ENCODE data around the gene HSPD1. TPM values are rescaled to one million over a fixed set of nuclear protein-coding genes. Genes with fewer than 3 reads are reported as not detected.

Gene HSPD1
- total and polyA plus RNA-seq, 9 of the 15 experiments (the other 6 are each of a cell fraction or from before 2014, with no cell fraction given), result 398 to 1,014 (median 622) TPM

DNA sequence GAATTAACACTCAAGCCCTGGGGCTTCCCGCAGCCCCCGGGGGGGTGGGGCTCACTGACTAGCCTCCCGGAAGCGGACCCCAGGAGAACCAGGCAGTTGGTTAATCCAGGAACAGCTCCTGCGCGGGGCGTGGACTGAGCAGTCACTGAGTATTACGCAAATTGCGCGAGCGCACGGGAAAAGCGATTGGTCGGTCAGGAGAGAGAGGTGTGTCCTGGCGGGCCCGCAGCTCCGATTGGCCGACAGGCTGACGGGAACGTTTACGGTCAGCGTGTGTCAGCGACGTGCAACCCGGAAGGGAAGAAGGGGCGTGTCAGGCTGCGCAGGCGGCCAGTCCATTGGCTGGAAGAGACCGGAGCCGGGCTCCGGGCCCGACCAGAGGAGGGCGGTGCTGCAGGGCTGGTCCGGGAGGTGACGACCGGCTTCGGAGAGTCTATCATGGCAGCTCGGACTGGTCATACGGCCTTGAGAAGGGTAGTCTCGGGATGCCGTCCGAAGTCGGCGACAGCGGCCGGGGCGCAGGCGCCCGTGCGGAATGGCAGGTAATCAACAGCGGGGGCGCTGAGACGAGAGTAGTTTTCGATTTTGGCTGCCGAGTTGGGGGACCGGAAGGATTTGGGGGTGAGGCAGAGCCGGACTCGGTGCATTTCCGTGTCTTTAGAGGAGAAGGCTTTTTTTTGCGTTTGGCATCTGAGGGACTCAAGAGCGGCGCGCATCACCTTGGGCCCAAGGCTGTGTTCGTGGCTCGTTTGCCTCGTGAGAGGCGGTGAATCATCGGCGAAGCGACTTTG lies 46.3 kb downstream of the HSPD1 start, which contains the start of gene COQ10B (continued):
- TF ChIP-seq, protein P1, sequence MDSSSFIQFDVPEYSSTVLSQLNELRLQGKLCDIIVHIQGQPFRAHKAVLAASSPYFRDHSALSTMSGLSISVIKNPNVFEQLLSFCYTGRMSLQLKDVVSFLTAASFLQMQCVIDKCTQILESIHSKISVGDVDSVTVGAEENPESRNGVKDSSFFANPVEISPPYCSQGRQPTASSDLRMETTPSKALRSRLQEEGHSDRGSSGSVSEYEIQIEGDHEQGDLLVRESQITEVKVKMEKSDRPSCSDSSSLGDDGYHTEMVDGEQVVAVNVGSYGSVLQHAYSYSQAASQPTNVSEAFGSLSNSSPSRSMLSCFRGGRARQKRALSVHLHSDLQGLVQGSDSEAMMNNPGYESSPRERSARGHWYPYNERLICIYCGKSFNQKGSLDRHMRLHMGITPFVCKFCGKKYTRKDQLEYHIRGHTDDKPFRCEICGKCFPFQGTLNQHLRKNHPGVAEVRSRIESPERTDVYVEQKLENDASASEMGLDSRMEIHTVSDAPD (CRISPR knock-in tag; IDR thresholded peaks at IDR 0.05), result no peak
- TF ChIP-seq RHOXF2B (CRISPR knock-in tag; conservative IDR thresholded peaks at IDR 0.05) (no peak), ZNF384 (IDR thresholded peaks at IDR 0.05; ENCODE audit: low read depth, low read length) (no peak), CC2D1A (IDR thresholded peaks at IDR 0.05) (peak; percentile 93), PHTF2 (CRISPR knock-in tag; IDR thresholded peaks at IDR 0.05) (no peak), ZNF253 (CRISPR knock-in tag; conservative IDR thresholded peaks at IDR 0.05) (no peak), MAFK (IDR thresholded peaks at IDR 0.05; ENCODE audit: low read length) (no peak), ILF3 (IDR thresholded peaks at IDR 0.05; ENCODE audit: borderline replicate concordance) (no peak), TEAD1 (CRISPR knock-in tag; IDR thresholded peaks at IDR 0.05) (no peak), SMARCB1 (IDR thresholded peaks at IDR 0.05; ENCODE audit: insufficient read length, low read depth) (no peak), ZNF134 (CRISPR knock-in tag; conservative IDR thresholded peaks at IDR 0.05) (no peak), NCOA6 (IDR thresholded peaks at IDR 0.05) (no peak), ZNF830 (CRISPR knock-in tag; IDR thresholded peaks at IDR 0.05) (no peak), IRF2 (CRISPR knock-in tag; IDR thresholded peaks at IDR 0.05) (no peak), FOS (IDR thresholded peaks at IDR 0.05; ENCODE audit: extremely low read depth, insufficient read length) (peak; percentile 70), HMGN3 (IDR thresholded peaks at IDR 0.05; ENCODE audit: borderline replicate concordance, extremely low read depth, insufficient read length, low read depth, low read length) (peak; percentile 34), HNRNPK (IDR thresholded peaks at IDR 0.05; ENCODE audit: low read depth, low read length, poor library complexity, severe bottlenecking) (no peak), YY1 (IDR thresholded peaks at IDR 0.05; ENCODE audit: borderline replicate concordance in 1 of 3, control insufficient read depth in 1 of 3, extremely low read depth in 1 of 3, insufficient read depth in 3 of 3, insufficient read length in 1 of 3, insufficient replicate concordance in 2 of 3, low read depth in 1 of 3, low read length in 2 of 3) (peak; percentile 32 to 89 (median 86))
- TF ChIP-seq, protein P2, sequence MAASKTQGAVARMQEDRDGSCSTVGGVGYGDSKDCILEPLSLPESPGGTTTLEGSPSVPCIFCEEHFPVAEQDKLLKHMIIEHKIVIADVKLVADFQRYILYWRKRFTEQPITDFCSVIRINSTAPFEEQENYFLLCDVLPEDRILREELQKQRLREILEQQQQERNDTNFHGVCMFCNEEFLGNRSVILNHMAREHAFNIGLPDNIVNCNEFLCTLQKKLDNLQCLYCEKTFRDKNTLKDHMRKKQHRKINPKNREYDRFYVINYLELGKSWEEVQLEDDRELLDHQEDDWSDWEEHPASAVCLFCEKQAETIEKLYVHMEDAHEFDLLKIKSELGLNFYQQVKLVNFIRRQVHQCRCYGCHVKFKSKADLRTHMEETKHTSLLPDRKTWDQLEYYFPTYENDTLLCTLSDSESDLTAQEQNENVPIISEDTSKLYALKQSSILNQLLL (CRISPR knock-in tag; IDR thresholded peaks at IDR 0.05; ENCODE audit: borderline replicate concordance), result no peak
- TF ChIP-seq, protein P3, sequence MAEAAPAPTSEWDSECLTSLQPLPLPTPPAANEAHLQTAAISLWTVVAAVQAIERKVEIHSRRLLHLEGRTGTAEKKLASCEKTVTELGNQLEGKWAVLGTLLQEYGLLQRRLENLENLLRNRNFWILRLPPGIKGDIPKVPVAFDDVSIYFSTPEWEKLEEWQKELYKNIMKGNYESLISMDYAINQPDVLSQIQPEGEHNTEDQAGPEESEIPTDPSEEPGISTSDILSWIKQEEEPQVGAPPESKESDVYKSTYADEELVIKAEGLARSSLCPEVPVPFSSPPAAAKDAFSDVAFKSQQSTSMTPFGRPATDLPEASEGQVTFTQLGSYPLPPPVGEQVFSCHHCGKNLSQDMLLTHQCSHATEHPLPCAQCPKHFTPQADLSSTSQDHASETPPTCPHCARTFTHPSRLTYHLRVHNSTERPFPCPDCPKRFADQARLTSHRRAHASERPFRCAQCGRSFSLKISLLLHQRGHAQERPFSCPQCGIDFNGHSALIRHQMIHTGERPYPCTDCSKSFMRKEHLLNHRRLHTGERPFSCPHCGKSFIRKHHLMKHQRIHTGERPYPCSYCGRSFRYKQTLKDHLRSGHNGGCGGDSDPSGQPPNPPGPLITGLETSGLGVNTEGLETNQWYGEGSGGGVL (CRISPR knock-in tag; IDR thresholded peaks at IDR 0.05), result no peak
- TF ChIP-seq, protein P4, sequence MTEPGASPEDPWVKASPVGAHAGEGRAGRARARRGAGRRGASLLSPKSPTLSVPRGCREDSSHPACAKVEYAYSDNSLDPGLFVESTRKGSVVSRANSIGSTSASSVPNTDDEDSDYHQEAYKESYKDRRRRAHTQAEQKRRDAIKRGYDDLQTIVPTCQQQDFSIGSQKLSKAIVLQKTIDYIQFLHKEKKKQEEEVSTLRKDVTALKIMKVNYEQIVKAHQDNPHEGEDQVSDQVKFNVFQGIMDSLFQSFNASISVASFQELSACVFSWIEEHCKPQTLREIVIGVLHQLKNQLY (CRISPR knock-in tag; conservative IDR thresholded peaks at IDR 0.05), result 0 out of 4 replicates have a peak, but pooled peaks of 1 of the 2 experiments have one; percentile 30

All from K562 (cell line).